ENCODE data around the gene DNASE1L1. TPM values are rescaled to one million over a fixed set of nuclear protein-coding genes. Genes with fewer than 3 reads are reported as not detected.
A peak's percentile ranks its signal among the peaks of the same experiment; 100 is the strongest.
"Not testable (repeated sequence)": the region's sequence is repeated elsewhere in the genome, so short reads cannot be mapped to it uniquely, and the experiment has no call there.

DNASE1L1 gene
- total RNA-seq, 2 experiments from 2014 or later = 18.4 to 19.6 TPM

- Mint-ChIP-seq H3K9me3 (ENCODE audit: low read depth) (no peaks in the 10 kb centered on the region), H3K27me3 (no peaks in the 10 kb centered on the region), H3K4me3 (peak overlapping the region; percentile 59), H3K27ac (peak overlapping the region; percentile 69), H3K36me3 (peaks cover 3% of the 10 kb centered on the region), H3K4me1 (peaks cover 14% of the 10 kb centered on the region)
- no peak for DNase-seq
- no peak for ATAC-seq
- CTCF ChIA-PET = interaction anchor here (2.9 kb wide), 1 partner anchor 10 kb away, joined by 15 read pairs; the partner anchor contains the start of gene RPL10
Measured at GRCh38 chrX:154408659-154409221, 314 bp downstream of the DNASE1L1 start.

- Mint-ChIP-seq H3K27me3 (no peaks in the 10 kb centered on the region), H3K4me1 (peaks cover 18% of the 10 kb centered on the region), H3K36me3 (peaks cover 18% of the 10 kb centered on the region), H3K9me3 (ENCODE audit: low read depth) (no peaks in the 10 kb centered on the region), H3K4me3 (no peak overlapping the region), H3K27ac (no peak overlapping the region)
- ATAC-seq (no peak), DNase-seq (no peak)
- CTCF ChIA-PET = no interaction called here
Measured at GRCh38 chrX:154404625-154405192, 4.3 kb downstream of the DNASE1L1 start.

GRCh38 chrX:154403858-154404257 lies 5.2 kb downstream of the DNASE1L1 start:
- Mint-ChIP-seq H3K4me1 (peaks cover 19% of the 10 kb centered on the region), H3K27ac (no peak overlapping the region), H3K36me3 (peaks cover 27% of the 10 kb centered on the region), H3K4me3 (no peak overlapping the region), H3K9me3 (ENCODE audit: low read depth) (no peaks in the 10 kb centered on the region), H3K27me3 (no peaks in the 10 kb centered on the region)
- ATAC-seq (no peak), DNase-seq (no peak)
- CTCF ChIA-PET = no interaction called here

GRCh38 chrX:154403192-154403591 lies 5.9 kb downstream of the DNASE1L1 start:
- Mint-ChIP-seq H3K4me1 (peaks cover 16% of the 10 kb centered on the region), H3K27me3 (no peaks in the 10 kb centered on the region), H3K27ac (no peak overlapping the region), H3K4me3 (no peak overlapping the region), H3K36me3 (peaks cover 30% of the 10 kb centered on the region), H3K9me3 (ENCODE audit: low read depth) (no peaks in the 10 kb centered on the region)
- ATAC-seq (no peak), DNase-seq (no peak)
- CTCF ChIA-PET = no interaction called here

GRCh38 chrX:154402622-154403127 lies 6.4 kb downstream of the DNASE1L1 start:
- Mint-ChIP-seq H3K4me3 (no peak overlapping the region), H3K36me3 (peaks cover 33% of the 10 kb centered on the region), H3K27ac (no peak overlapping the region), H3K27me3 (no peaks in the 10 kb centered on the region), H3K4me1 (peaks cover 18% of the 10 kb centered on the region), H3K9me3 (ENCODE audit: low read depth) (no peaks in the 10 kb centered on the region)
- DNase-seq (no peak), ATAC-seq (no peak)
- CTCF ChIA-PET = no interaction called here

GRCh38 chrX:154401918-154402621 lies 7.0 kb downstream of the DNASE1L1 start:
- Mint-ChIP-seq H3K36me3 (peaks cover 33% of the 10 kb centered on the region), H3K4me1 (peaks cover 18% of the 10 kb centered on the region), H3K27ac (peak overlapping the region; percentile 19), H3K4me3 (no peak overlapping the region), H3K9me3 (ENCODE audit: low read depth) (no peaks in the 10 kb centered on the region), H3K27me3 (no peaks in the 10 kb centered on the region)
- ATAC-seq = no peak
- no peak for DNase-seq
- CTCF ChIA-PET = interaction anchor here (0.8 kb wide), 1 partner anchor 111 kb away, joined by 3 read pairs; no protein-coding TSS in a partner anchor

- H3K36me3 Mint-ChIP-seq = peaks cover 33% of the 10 kb centered on the region
Measured at GRCh38 chrX:154401045-154401799, 7.8 kb downstream of the DNASE1L1 start.

GRCh38 chrX:154400369-154400817 lies 8.7 kb downstream of the DNASE1L1 start:
- ATAC-seq; H3K27me3 Mint-ChIP-seq; DNase-seq; H3K9me3 Mint-ChIP-seq (ENCODE audit: low read depth): not testable (repeated sequence)
- CTCF ChIA-PET = interaction anchor here (1.7 to 3.5 kb wide), 3 partner anchors 9 to 132 kb away, joined by 7 to 15 read pairs (median 9); partner anchors contain the start of genes ATP6AP1 and DNASE1L1
- Mint-ChIP-seq H3K4me3 (peak overlapping the region; percentile 98), H3K27ac (peak overlapping the region; percentile 99), H3K36me3 (peaks cover 33% of the 10 kb centered on the region), H3K4me1 (peaks cover 20% of the 10 kb centered on the region)

More at GRCh38 chrX:154401045-154401799, 7.8 kb downstream of the DNASE1L1 start:
- no peak for DNase-seq
- H3K27me3 Mint-ChIP-seq = no peaks in the 10 kb centered on the region
- H3K4me1 Mint-ChIP-seq = peaks cover 20% of the 10 kb centered on the region
- peak overlapping the region; percentile 67 for H3K27ac Mint-ChIP-seq
- no peak overlapping the region for H3K4me3 Mint-ChIP-seq
- H3K9me3 Mint-ChIP-seq (ENCODE audit: low read depth) = no peaks in the 10 kb centered on the region
- CTCF ChIA-PET = interaction anchor here (0.8 kb wide), 1 partner anchor 112 kb away, joined by 3 read pairs; no protein-coding TSS in a partner anchor
- no peak for ATAC-seq

GRCh38 chrX:154399527-154400368 lies 9.3 kb downstream of the DNASE1L1 start:
- peak; percentile 62 for DNase-seq
- ATAC-seq = no peak
- peaks cover 33% of the 10 kb centered on the region for H3K36me3 Mint-ChIP-seq
- peak overlapping the region; percentile 99 for H3K27ac Mint-ChIP-seq
- H3K9me3 Mint-ChIP-seq (ENCODE audit: low read depth) = no peaks in the 10 kb centered on the region
- H3K4me1 Mint-ChIP-seq = peaks cover 20% of the 10 kb centered on the region
- H3K4me3 Mint-ChIP-seq = peak overlapping the region; percentile 98
- CTCF ChIA-PET = interaction anchor here (1.2 to 3.5 kb wide), 5 partner anchors 10 to 133 kb away, joined by 3 to 15 read pairs (median 7); partner anchors contain the start of genes ATP6AP1, DNASE1L1 and FAM50A
- H3K27me3 Mint-ChIP-seq = no peaks in the 10 kb centered on the region

GRCh38 chrX:154398668-154399526 lies 10.2 kb downstream of the DNASE1L1 start:
- CTCF ChIA-PET = interaction anchor here (1.0 to 3.5 kb wide), 12 partner anchors 9 to 428 kb away, joined by 3 to 15 read pairs (median 4); partner anchors contain the start of genes ATP6AP1, DNASE1L1, FAM50A and IKBKG
- Mint-ChIP-seq H3K27me3 (no peaks in the 10 kb centered on the region), H3K4me3 (peak overlapping the region; percentile 98), H3K4me1 (peaks cover 20% of the 10 kb centered on the region), H3K9me3 (ENCODE audit: low read depth) (no peaks in the 10 kb centered on the region), H3K36me3 (peaks cover 33% of the 10 kb centered on the region), H3K27ac (peak overlapping the region; percentile 99)
- peak; percentile 91 for DNase-seq
- ATAC-seq = peak; percentile 21

- Mint-ChIP-seq H3K4me3 (peak within 1 kb of the TSS; percentile 98), H3K27me3 (no peaks in the 10 kb centered on the region), H3K4me1 (peaks cover 20% of the 10 kb centered on the region), H3K36me3 (peaks cover 33% of the 10 kb centered on the region), H3K27ac (peak within 1 kb of the TSS; percentile 99), H3K9me3 (ENCODE audit: low read depth) (no peaks in the 10 kb centered on the region)
- ATAC-seq (peak; percentile 83), DNase-seq (peak; percentile 96)
- CTCF ChIA-PET = interaction anchor here (0.8 to 3.5 kb wide), 11 partner anchors 9 to 427 kb away, joined by 3 to 15 read pairs (median 4); partner anchors contain the start of genes DNASE1L1, FAM50A and IKBKG
Measured at GRCh38 chrX:154397888-154398667, 11.0 kb downstream of the DNASE1L1 start, which contains the start of gene RPL10. Gene RPL10, plus strand, starts transcription at chrX:154398377. Its CDS starts 143 bp downstream, at chrX:154398520.
